Measurements from ENCODE around the gene GPR183. TPM values are rescaled to one million over a fixed set of nuclear protein-coding genes. Genes with fewer than 3 reads are reported as not detected.

The GPR183 gene
- total and polyA plus RNA-seq, 2 of the 8 experiments (the other 6 are each of a cell fraction or from before 2014, with no cell fraction given) = not detected

- TF ChIP-seq CHD7 (IDR thresholded peaks at IDR 0.05; ENCODE audit: insufficient replicate concordance, low read length) (no peak), RNF2 (IDR thresholded peaks at IDR 0.05; ENCODE audit: borderline replicate concordance, low read depth, low read length, missing control alignments, poor library complexity, severe bottlenecking) (no peak)
These were observed 46.0 kb upstream of the GPR183 start (continued) for GRCh38 chr13:99353246-99353600.
